Hematopoietic multipotent progenitor cell treated with erythropoietin and hydrocortisone succinate and interleukin-3 and kit ligand, for 4 days (in vitro differentiated cells): Measurements from ENCODE around the gene SNX9.
"Not testable (repeated sequence)": the region's sequence is repeated elsewhere in the genome, so short reads cannot be mapped to it uniquely, and the experiment has no call there.

Source experiments
- DNase-seq: peaks from one replicate; pipeline ENCODE4 v3.0.0-alpha.2; 2015

Gene SNX9

GRCh38 chr6:157935786-157936185, 112.7 kb downstream of the SNX9 start:
- DNase-seq = no peak

GRCh38 chr6:157937318-157937717, 114.3 kb downstream of the SNX9 start:
- DNase-seq = no peak

DNA sequence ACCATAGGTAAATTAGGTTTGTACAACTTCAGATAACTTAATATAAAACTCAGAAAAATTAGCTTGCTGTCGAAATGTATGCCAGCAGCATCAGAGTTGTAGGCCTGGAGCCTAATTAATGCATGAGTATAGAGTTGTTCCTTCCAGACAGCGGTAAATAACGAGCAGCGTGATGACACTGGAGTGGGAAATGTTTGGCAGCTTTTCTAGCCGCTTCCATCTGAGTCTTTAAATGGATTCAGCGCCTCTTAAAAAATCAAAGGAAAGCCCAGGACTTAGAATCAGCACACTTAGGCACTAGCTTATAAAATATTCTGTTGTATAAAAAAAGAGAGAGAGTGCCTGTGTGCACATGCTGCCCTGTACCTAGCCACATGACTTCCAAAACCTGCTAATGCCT, 114.9 kb downstream of the SNX9 start:
- no peak for DNase-seq

- DNase-seq = not testable (repeated sequence)
Measured at GRCh38 chr6:157940375-157941036, 117.5 kb downstream of the SNX9 start.

- no peak for DNase-seq
Measured at GRCh38 chr6:157941101-157941863, 118.2 kb downstream of the SNX9 start.

- DNase-seq = no peak
Measured at GRCh38 chr6:157942351-157942750, 119.3 kb downstream of the SNX9 start.

- DNase-seq = no peak
Measured at GRCh38 chr6:157943249-157943963, 120.4 kb downstream of the SNX9 start.

DNA sequence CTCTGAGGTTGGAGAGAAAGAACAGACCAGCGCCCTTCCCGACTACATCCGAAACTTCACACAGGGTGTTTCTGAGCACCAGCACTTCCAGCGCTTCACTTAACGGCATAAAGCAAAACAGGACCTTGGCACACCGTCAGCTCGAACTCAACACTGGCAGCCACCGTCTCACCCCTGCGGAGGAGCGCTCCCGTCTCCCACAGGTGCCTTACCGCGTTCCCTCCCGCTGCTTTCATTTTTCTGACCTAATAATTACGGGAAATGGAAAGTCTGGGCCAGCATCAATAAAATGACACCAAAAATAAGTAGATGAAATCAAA, 120.9 kb downstream of the SNX9 start:
- DNase-seq = no peak

GRCh38 chr6:157944983-157945931, 122.2 kb downstream of the SNX9 start:
- no peak for DNase-seq

- DNase-seq = no peak
Measured at GRCh38 chr6:157946053-157946617, 123.1 kb downstream of the SNX9 start.

GRCh38 chr6:157946865-157947532, 124.0 kb downstream of the SNX9 start:
- peak; percentile 78 for DNase-seq

DNA sequence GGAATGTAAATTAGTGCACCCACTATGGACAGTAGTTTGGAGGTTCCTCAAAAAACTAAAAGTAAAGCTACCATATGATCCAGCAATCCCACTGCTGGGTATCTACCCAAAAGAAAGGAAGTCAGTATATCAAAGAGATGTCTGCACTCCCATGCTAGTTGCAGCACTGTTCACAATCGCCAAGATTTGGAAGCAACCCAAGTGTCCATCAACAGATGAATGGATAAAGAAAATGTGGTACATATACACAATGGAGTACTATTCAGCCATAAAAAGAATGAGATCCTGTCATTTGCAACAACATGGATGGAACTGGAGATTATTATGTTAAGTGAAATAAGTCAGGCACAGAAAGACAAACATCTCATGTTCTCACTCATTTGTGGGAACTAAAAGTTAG, 127.9 kb downstream of the SNX9 start:
- DNase-seq = not testable (repeated sequence)

DNA sequence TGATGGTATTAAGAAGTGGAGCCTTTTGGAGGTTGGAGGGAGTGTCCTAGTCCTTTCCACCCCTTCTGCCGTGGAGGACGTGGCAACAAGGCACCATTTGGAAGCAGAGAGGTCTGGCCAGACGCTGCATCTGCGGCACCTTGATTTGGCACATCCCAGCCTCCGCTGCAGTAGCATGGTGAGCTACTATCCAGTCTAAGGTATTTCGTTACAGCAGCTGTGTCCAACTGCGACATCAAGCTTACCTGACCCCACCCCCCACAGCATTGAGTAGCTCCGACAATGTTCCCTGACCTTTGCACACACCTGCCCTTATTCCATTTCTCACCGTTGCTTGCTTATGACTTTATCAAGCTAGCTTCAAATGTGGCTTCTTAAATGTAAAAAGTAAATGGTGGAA, 128.8 kb downstream of the SNX9 start:
- DNase-seq = no peak

GRCh38 chr6:157952861-157953351, 129.9 kb downstream of the SNX9 start:
- no peak for DNase-seq

DNA sequence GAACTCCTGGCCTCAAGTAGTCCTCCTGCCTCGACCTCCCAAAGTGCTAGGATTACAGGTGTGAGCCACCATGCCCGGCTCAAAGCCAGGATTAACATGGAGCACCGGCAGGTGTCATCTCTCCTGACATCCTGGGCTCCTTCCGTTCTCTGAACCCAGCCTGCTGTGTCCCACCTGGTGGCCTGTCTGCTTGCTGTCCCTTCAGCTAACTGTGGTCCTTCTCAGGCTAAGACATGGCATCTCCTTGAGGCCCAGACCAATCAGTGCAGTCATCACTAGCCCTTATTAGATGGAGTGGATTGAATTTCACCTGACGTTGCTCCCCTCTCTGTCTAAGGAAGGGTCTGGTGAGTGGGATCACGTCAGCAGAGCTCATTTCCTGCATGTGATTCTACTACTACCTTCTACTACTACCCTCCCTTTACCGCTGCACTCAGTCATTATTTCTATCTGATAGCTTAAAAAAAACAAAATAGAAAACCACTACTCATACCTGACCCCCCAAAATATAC, 130.6 kb downstream of the SNX9 start:
- DNase-seq = no peak

GRCh38 chr6:157954150-157955117, 131.4 kb downstream of the SNX9 start:
- no peak for DNase-seq

GRCh38 chr6:157955675-157956074, 132.6 kb downstream of the SNX9 start:
- DNase-seq = no peak

- no peak for DNase-seq
Measured at GRCh38 chr6:157956171-157956730, 133.2 kb downstream of the SNX9 start.

DNA sequence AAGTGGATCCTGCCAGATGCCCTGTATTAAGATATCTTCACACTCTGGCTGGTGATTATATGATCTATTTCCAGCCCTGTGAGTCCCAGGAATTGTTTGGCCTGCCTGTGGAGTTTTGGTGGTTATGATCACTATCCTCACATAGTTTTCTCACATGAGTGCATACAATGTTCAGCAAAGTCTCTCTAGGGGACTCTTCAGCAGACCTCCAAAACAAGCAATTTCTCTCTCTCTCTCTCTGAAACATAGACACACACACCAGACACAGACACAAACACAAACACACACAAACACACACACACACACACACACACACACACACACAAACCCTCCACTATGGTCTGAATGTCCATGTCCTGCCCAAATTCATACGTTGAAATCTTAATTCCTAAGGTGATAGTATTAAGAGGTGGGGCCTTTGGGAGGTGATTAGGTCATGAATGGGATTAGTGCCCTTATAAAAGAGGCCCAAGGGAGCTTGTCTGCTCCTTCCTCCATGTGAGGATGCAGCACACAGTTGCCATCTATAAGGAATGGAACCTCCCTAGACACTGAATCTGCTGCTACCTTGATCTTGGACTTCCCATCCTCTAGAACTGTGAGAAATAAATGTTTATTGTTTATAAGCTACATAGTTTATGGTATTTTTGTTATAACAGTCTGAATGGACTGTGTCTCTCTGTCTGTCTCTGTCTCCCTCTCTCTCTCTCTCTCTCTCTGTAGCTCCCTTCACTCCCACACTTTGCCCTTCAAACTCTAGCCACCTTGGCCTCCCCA, 136.6 kb downstream of the SNX9 start:
- DNase-seq = no peak
